Mesothelial cell of epicardium (in vitro differentiated cells): ENCODE measurements around the gene CACNA1H. TPM values are rescaled to one million over a fixed set of nuclear protein-coding genes. Genes with fewer than 3 reads are reported as not detected.

Experiments used
- DNase-seq, 2 experiments: peaks; one replicate each; pipeline ENCODE4 v3.0.0; 2021; ENCODE audit warnings: low spot score in 2 of 2; ENCODE audit not compliant: unreplicated experiment in 2 of 2
- H3K27ac Mint-ChIP-seq: 2 replicates; pipeline ENCODE4 v1.8.0; 2021; ENCODE audit warnings: mixed read lengths
- H3K27me3 Mint-ChIP-seq: 2 replicates; pipeline ENCODE4 v1.8.0; 2021; ENCODE audit warnings: low read depth, mixed read lengths
- H3K36me3 Mint-ChIP-seq: 2 replicates; pipeline ENCODE4 v1.8.0; 2021; ENCODE audit warnings: mixed read lengths
- H3K4me1 Mint-ChIP-seq: 2 replicates; pipeline ENCODE4 v1.8.0; 2021; ENCODE audit warnings: mixed read lengths
- H3K4me3 Mint-ChIP-seq: 2 replicates; pipeline ENCODE4 v1.8.0; 2021; ENCODE audit warnings: mild to moderate bottlenecking, moderate library complexity, mixed read lengths
- H3K9me3 Mint-ChIP-seq: 2 replicates; pipeline ENCODE4 v1.8.0; 2021; ENCODE audit warnings: mixed read lengths
- CTCF ChIP-seq: fragments of 200-600 bp; sonication (generic); IDR thresholded peaks from one replicate; pipeline ENCODE4 v1.5.0; 2021; ENCODE audit warnings: antibody characterized with exemption; ENCODE audit not compliant: unreplicated experiment
- total RNA-seq: library from RNA; stranded (reverse); gene quantifications from 3 replicates; pipeline ENCODE4 v1.2.1, GENCODE V29; 2021

CACNA1H gene
- total RNA-seq, 1 donor from 2014 or later, result 41.8 TPM

- no peak for TF ChIP-seq CTCF
- no peak overlapping the region for H3K4me3 Mint-ChIP-seq
- H3K27me3 Mint-ChIP-seq, result no peaks in the 10 kb centered on the region
- no peak overlapping the region for H3K27ac Mint-ChIP-seq
- H3K9me3 Mint-ChIP-seq, result no peaks in the 10 kb centered on the region
- no peaks in the 10 kb centered on the region for H3K36me3 Mint-ChIP-seq
- no peaks in the 10 kb centered on the region for H3K4me1 Mint-ChIP-seq
- DNase-seq, result no peak
Measured at GRCh38 chr16:1123525-1124230, 29.2 kb upstream of the CACNA1H start.

GRCh38 chr16:1124291-1124690, 28.6 kb upstream of the CACNA1H start:
- Mint-ChIP-seq H3K9me3 (no peaks in the 10 kb centered on the region), H3K4me1 (no peaks in the 10 kb centered on the region), H3K36me3 (no peaks in the 10 kb centered on the region), H3K4me3 (no peak overlapping the region), H3K27me3 (no peaks in the 10 kb centered on the region), H3K27ac (no peak overlapping the region)
- DNase-seq, result no peak
- TF ChIP-seq CTCF, result no peak

- Mint-ChIP-seq H3K4me1 (no peaks in the 10 kb centered on the region), H3K27ac (no peak overlapping the region), H3K27me3 (no peaks in the 10 kb centered on the region), H3K36me3 (no peaks in the 10 kb centered on the region), H3K9me3 (no peaks in the 10 kb centered on the region), H3K4me3 (no peak overlapping the region)
- no peak for DNase-seq
- no peak for TF ChIP-seq CTCF
Measured at GRCh38 chr16:1124795-1125194, 28.1 kb upstream of the CACNA1H start.

- Mint-ChIP-seq H3K36me3 (no peaks in the 10 kb centered on the region), H3K4me3 (no peak overlapping the region), H3K27ac (no peak overlapping the region), H3K9me3 (no peaks in the 10 kb centered on the region), H3K4me1 (no peaks in the 10 kb centered on the region), H3K27me3 (no peaks in the 10 kb centered on the region)
- DNase-seq, result no peak
- TF ChIP-seq CTCF, result no peak
Measured at GRCh38 chr16:1125471-1125870, 27.4 kb upstream of the CACNA1H start.

- no peaks in the 10 kb centered on the region for H3K27me3 Mint-ChIP-seq
- no peak for TF ChIP-seq CTCF
- H3K27ac Mint-ChIP-seq, result no peak overlapping the region
- DNase-seq, result no peak
- H3K36me3 Mint-ChIP-seq, result no peaks in the 10 kb centered on the region
- no peak overlapping the region for H3K4me3 Mint-ChIP-seq
- H3K9me3 Mint-ChIP-seq, result no peaks in the 10 kb centered on the region
- no peaks in the 10 kb centered on the region for H3K4me1 Mint-ChIP-seq
Measured at GRCh38 chr16:1126044-1126443, 26.9 kb upstream of the CACNA1H start.

- Mint-ChIP-seq H3K4me3 (no peak overlapping the region), H3K4me1 (no peaks in the 10 kb centered on the region)
- no peak for TF ChIP-seq CTCF
Measured at GRCh38 chr16:1126586-1126985, 26.3 kb upstream of the CACNA1H start.

More at GRCh38 chr16:1126586-1126985, 26.3 kb upstream of the CACNA1H start:
- no peaks in the 10 kb centered on the region for H3K9me3 Mint-ChIP-seq
- no peak overlapping the region for H3K27ac Mint-ChIP-seq
- no peak for DNase-seq
- no peaks in the 10 kb centered on the region for H3K27me3 Mint-ChIP-seq
- no peaks in the 10 kb centered on the region for H3K36me3 Mint-ChIP-seq
